D721Med (cell line): ENCODE results near the gene APOBEC4.

Experiments used
- DNase-seq: peaks from one replicate; pipeline ENCODE4 v3.0.0; 2011; ENCODE audit warnings: low spot score; ENCODE audit not compliant: insufficient read length
- FAIRE-seq: peaks from 2 replicates; lab custom pipeline; 2011; peaks lifted over from hg19 to GRCh38; lab: Jason Lieb, UNC
- TF ChIP-seq, protein P1 (sequence below): IDR thresholded peaks from 2 replicates; pipeline ENCODE4 v1.5.1; 2012; ENCODE audit warnings: mild to moderate bottlenecking, control low read depth; ENCODE audit not compliant: insufficient read depth; ENCODE audit errors: missing control alignments

APOBEC4 gene

DNA sequence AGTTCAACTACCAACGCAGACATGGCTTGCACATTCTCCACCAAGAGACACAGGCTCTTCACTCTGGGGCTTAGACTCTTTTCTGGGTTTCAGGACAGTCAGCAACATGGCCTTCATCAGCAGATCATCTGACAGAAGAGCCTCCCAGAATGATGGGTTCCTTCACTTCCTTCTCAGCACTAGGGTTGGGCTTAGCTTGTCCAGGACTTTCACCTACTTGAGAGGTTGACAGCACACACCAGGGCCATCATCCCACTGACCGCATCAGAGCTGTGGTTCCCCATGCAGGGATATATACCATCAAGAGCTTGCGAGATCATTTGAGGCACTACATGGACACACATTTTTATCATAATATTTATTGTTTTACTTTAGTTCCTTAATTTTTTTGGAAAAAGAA is 52.5 kb downstream of the APOBEC4 start:
- DNase-seq (no peak), FAIRE-seq (no peak)
- TF ChIP-seq, protein P1, sequence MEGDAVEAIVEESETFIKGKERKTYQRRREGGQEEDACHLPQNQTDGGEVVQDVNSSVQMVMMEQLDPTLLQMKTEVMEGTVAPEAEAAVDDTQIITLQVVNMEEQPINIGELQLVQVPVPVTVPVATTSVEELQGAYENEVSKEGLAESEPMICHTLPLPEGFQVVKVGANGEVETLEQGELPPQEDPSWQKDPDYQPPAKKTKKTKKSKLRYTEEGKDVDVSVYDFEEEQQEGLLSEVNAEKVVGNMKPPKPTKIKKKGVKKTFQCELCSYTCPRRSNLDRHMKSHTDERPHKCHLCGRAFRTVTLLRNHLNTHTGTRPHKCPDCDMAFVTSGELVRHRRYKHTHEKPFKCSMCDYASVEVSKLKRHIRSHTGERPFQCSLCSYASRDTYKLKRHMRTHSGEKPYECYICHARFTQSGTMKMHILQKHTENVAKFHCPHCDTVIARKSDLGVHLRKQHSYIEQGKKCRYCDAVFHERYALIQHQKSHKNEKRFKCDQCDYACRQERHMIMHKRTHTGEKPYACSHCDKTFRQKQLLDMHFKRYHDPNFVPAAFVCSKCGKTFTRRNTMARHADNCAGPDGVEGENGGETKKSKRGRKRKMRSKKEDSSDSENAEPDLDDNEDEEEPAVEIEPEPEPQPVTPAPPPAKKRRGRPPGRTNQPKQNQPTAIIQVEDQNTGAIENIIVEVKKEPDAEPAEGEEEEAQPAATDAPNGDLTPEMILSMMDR = no peak

DNA sequence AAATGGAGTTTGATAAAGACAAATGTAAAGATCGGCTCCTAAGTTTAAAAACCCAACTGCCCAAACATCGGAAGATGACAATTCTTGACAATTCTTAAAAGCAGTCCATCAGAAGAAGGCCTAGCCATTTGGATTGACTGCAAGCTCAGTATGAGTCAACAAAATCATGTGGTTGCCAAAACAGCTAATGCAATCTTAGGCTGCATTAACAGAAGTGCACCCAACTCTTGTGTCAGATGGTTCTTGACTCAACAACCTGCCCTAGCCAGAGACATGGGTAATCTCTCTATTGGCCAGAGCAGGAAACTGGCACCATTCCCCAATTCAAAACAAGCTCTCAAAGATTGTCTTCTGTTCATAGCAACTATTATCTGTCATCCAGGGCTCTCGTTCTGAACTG is 53.0 kb downstream of the APOBEC4 start:
- FAIRE-seq = no peak
- DNase-seq = no peak
- TF ChIP-seq, protein P1 = no peak

DNA sequence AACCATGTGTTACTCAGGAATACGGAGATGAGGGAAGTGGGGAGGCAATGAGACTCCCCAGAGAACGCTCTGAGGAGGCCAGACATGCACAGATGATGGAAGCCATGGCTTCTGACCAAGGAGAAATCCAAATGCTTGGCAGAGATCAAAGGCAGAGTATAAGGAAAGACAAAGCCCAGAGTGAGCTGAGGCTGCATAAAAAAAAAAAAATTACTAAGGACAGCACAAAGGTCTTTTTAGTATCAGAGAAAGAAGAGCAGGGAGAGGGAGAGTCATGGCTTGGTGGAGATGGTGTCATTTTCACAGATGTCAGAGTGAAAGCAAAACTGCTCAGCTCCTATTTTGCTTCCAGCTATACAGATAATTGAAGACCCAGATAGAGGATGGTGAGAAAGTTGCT is 54.7 kb downstream of the APOBEC4 start:
- FAIRE-seq = no peak
- DNase-seq = no peak
- TF ChIP-seq, protein P1 = no peak

DNA sequence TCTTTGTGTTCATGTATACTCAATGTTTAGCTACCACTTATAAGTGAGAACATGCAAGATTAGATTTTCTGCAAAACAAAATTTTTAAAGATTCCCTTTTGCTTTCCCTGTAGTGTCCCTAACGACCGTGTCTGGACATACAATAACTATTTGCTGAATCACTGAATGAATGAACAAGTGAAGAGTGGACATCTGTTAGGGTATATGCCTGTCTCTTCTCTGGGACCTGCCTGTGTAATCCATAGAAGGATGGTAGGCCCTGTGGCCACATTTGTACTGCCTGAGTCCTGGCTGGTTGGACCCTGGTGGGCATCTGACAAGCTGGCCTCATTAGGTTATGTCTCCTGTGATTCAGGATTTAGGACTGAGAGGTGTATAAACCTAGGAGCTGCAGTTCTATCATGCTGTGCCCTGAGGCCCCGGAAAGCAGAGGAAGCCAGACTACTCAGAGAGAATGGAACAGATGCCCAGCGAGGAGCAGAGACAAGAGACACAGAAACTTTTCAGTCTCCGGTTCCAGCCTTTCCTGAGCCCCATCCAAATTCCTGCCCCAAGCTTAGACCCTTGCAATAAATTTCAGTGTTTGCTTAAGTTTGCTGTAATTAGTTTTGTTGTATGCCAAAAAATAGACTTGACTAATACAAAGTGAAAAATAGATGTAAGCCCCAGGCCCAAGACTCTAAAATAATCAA is 55.3 kb downstream of the APOBEC4 start:
- no peak for FAIRE-seq
- TF ChIP-seq, protein P1 = no peak
- DNase-seq = no peak

DNA sequence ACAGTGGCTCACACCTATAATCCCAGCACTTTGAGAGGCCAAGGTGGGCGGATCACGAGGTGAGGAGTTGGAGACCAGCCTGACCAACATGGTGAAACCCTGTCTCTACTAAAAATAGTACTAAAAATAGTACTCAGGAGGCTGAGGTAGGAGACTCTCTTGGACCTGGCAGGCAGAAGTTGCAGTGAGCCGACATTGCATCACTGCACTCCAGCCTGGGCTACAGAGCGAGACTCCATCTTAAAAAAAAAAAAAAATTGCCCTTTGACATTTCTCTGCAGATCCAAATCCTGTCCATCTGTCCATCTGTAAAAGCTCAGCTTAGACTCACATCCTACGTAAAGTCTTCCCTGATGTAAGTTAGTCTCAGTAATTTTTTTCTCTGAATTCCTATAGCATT is 56.6 kb downstream of the APOBEC4 start:
- no peak for FAIRE-seq
- DNase-seq = no peak
- TF ChIP-seq, protein P1 = no peak
